Ovary (tissue), 1 donor: ENCODE data around the gene CYP2B6.

Source experiments
- EP300 ChIP-seq: sonication (generic); formaldehyde crosslinking; IDR thresholded peaks from one replicate; pipeline ENCODE4 v1.6.1; 2017; ENCODE audit warnings: antibody characterized with exemption
- POLR2A ChIP-seq: fragments of 450-650 bp; IDR thresholded peaks from one replicate; pipeline ENCODE4 v1.6.1; 2017; ENCODE audit warnings: antibody characterized with exemption, mild to moderate bottlenecking, moderate library complexity

GRCh38 chr19:41001243-41001971 lies 10.3 kb downstream of the CYP2B6 start:
- TF ChIP-seq EP300 (no peak), POLR2A (no peak)
